Skeletal muscle tissue (tissue), 4 donors: Measurements from ENCODE around the gene PPP1R9A. TPM values are rescaled to one million over a fixed set of nuclear protein-coding genes. Genes with fewer than 3 reads are reported as not detected.

ENCODE experiments used
- H3K27ac ChIP-seq: one replicate; pipeline ENCODE4 v1.7.0; 2013; ENCODE audit warnings: mild to moderate bottlenecking, low read depth, low read length, inconsistent platforms
- H3K27me3 ChIP-seq, 3 donors: one replicate each; pipeline ENCODE4 v1.7.0; 2013; ENCODE audit warnings: low read length in 3 of 3; ENCODE audit not compliant: control insufficient read depth in 3 of 3, insufficient read depth in 3 of 3
- H3K36me3 ChIP-seq, 3 donors: one replicate each; pipeline ENCODE4 v1.7.0; 2013; ENCODE audit warnings: low read length in 3 of 3; ENCODE audit not compliant: control insufficient read depth in 3 of 3, insufficient read depth in 3 of 3
- H3K4me1 ChIP-seq, 3 donors: one replicate each; pipeline ENCODE4 v1.7.0; 2013; ENCODE audit warnings: low read length in 3 of 3, mild to moderate bottlenecking in 3 of 3; ENCODE audit not compliant: control insufficient read depth in 3 of 3, insufficient read depth in 3 of 3
- H3K4me3 ChIP-seq, 3 donors: one replicate each; pipeline ENCODE4 v1.7.0; 2013; ENCODE audit warnings: low read length in 3 of 3
- H3K9ac ChIP-seq, 3 donors: one replicate each; pipeline ENCODE4 v1.7.0; 2013; ENCODE audit warnings: low read length in 3 of 3, mild to moderate bottlenecking in 3 of 3, moderate library complexity in 2 of 3, low read depth in 1 of 3
- H3K9me3 ChIP-seq, 3 donors: one replicate each; pipeline ENCODE4 v1.7.0; 2013; ENCODE audit warnings: low read length in 3 of 3; ENCODE audit not compliant: control insufficient read depth in 3 of 3
- total RNA-seq: library from RNA; depleted of rRNA; stranded (reverse); fragments of >200 nt; gene quantifications from one replicate; pipeline ENCODE4 v1.2.3, GENCODE V29; 2014
- donor health status: Osteomylitis.

The PPP1R9A gene
- total RNA-seq, 1 donor from 2014 or later: 42.3 TPM

GRCh38 chr7:95309951-95310350 is 402.6 kb downstream of the PPP1R9A start:
- Histone ChIP-seq H3K4me1 (no peaks in the 10 kb centered on the region), H3K36me3 (no peaks in the 10 kb centered on the region), H3K9ac (no peak overlapping the region), H3K9me3 (no peaks in the 10 kb centered on the region), H3K4me3 (no peak overlapping the region), H3K27ac (no peak overlapping the region), H3K27me3 (no peaks in the 10 kb centered on the region)

GRCh38 chr7:95311389-95311788 is 404.0 kb downstream of the PPP1R9A start:
- no peaks in the 10 kb centered on the region for H3K36me3 ChIP-seq
- no peaks in the 10 kb centered on the region for H3K9me3 ChIP-seq
- no peak overlapping the region for H3K9ac ChIP-seq
- H3K27ac ChIP-seq: no peak overlapping the region
- H3K27me3 ChIP-seq: no peaks in the 10 kb centered on the region
- no peak overlapping the region for H3K4me3 ChIP-seq
- H3K4me1 ChIP-seq: no peaks in the 10 kb centered on the region

GRCh38 chr7:95312561-95312960 is 405.2 kb downstream of the PPP1R9A start:
- H3K27me3 ChIP-seq: no peaks in the 10 kb centered on the region
- H3K9me3 ChIP-seq: no peaks in the 10 kb centered on the region
- no peak overlapping the region for H3K9ac ChIP-seq
- H3K4me1 ChIP-seq: no peaks in the 10 kb centered on the region
- H3K27ac ChIP-seq: no peak overlapping the region
- no peaks in the 10 kb centered on the region for H3K36me3 ChIP-seq
- H3K4me3 ChIP-seq: no peak overlapping the region

- Histone ChIP-seq H3K9ac (no peak overlapping the region), H3K4me1 (no peaks in the 10 kb centered on the region), H3K4me3 (no peak overlapping the region), H3K36me3 (no peaks in the 10 kb centered on the region), H3K9me3 (no peaks in the 10 kb centered on the region), H3K27me3 (no peaks in the 10 kb centered on the region), H3K27ac (no peak overlapping the region)
These were observed 409.2 kb downstream of the PPP1R9A start for GRCh38 chr7:95316588-95316987.

- no peaks in the 10 kb centered on the region for H3K36me3 ChIP-seq
- H3K4me1 ChIP-seq: no peaks in the 10 kb centered on the region
- H3K9ac ChIP-seq: no peak overlapping the region
- no peak overlapping the region for H3K27ac ChIP-seq
- no peaks in the 10 kb centered on the region for H3K27me3 ChIP-seq
- no peak overlapping the region for H3K4me3 ChIP-seq
- H3K9me3 ChIP-seq: no peaks in the 10 kb centered on the region
These were observed 410.2 kb downstream of the PPP1R9A start for GRCh38 chr7:95317546-95317945.

- no peaks in the 10 kb centered on the region for H3K4me1 ChIP-seq
- no peaks in the 10 kb centered on the region for H3K36me3 ChIP-seq
- H3K9me3 ChIP-seq: no peaks in the 10 kb centered on the region
- no peaks in the 10 kb centered on the region for H3K27me3 ChIP-seq
- H3K27ac ChIP-seq: no peak overlapping the region
- no peak overlapping the region for H3K9ac ChIP-seq
- H3K4me3 ChIP-seq: no peak overlapping the region
These were observed 410.6 kb downstream of the PPP1R9A start for GRCh38 chr7:95317966-95318365.

- no peaks in the 10 kb centered on the region for H3K4me1 ChIP-seq
- no peak overlapping the region for H3K27ac ChIP-seq
- H3K9ac ChIP-seq: no peak overlapping the region
- no peaks in the 10 kb centered on the region for H3K27me3 ChIP-seq
- H3K9me3 ChIP-seq: no peaks in the 10 kb centered on the region
- no peaks in the 10 kb centered on the region for H3K36me3 ChIP-seq
- no peak overlapping the region for H3K4me3 ChIP-seq
These were observed 411.2 kb downstream of the PPP1R9A start for GRCh38 chr7:95318501-95319100.

GRCh38 chr7:95319570-95319969 is 412.2 kb downstream of the PPP1R9A start:
- Histone ChIP-seq H3K36me3 (no peaks in the 10 kb centered on the region), H3K27ac (no peak overlapping the region), H3K9ac (no peak overlapping the region), H3K4me3 (no peak overlapping the region), H3K27me3 (peaks cover 0 to 5% (median 1%) of the 10 kb centered on the region in 3 donors), H3K4me1 (no peaks in the 10 kb centered on the region), H3K9me3 (no peaks in the 10 kb centered on the region)

- Histone ChIP-seq H3K9ac (no peak overlapping the region), H3K27me3 (peaks cover 0 to 5% (median 4%) of the 10 kb centered on the region in 3 donors), H3K36me3 (no peaks in the 10 kb centered on the region), H3K27ac (no peak overlapping the region), H3K4me3 (no peak overlapping the region), H3K4me1 (no peaks in the 10 kb centered on the region), H3K9me3 (no peaks in the 10 kb centered on the region)
These were observed 413.3 kb downstream of the PPP1R9A start for GRCh38 chr7:95320651-95321050.

- H3K9me3 ChIP-seq: no peaks in the 10 kb centered on the region
- H3K9ac ChIP-seq: no peak overlapping the region
- no peak overlapping the region for H3K4me3 ChIP-seq
- no peaks in the 10 kb centered on the region for H3K4me1 ChIP-seq
- H3K36me3 ChIP-seq: no peaks in the 10 kb centered on the region
- peaks cover 0 to 5% (median 4%) of the 10 kb centered on the region in 3 donors for H3K27me3 ChIP-seq
- no peak overlapping the region for H3K27ac ChIP-seq
These were observed 414.3 kb downstream of the PPP1R9A start for GRCh38 chr7:95321720-95322119.
